HUDEP-2 (cell line): ENCODE results near the gene GAA.

Experiments
- DNase-seq, 76 experiments: peaks; one replicate each; lab custom pipeline; 2025; ENCODE audit not compliant: unreplicated experiment in 76 of 76; lab: John Stamatoyannopoulos, UW

The GAA gene

DNA sequence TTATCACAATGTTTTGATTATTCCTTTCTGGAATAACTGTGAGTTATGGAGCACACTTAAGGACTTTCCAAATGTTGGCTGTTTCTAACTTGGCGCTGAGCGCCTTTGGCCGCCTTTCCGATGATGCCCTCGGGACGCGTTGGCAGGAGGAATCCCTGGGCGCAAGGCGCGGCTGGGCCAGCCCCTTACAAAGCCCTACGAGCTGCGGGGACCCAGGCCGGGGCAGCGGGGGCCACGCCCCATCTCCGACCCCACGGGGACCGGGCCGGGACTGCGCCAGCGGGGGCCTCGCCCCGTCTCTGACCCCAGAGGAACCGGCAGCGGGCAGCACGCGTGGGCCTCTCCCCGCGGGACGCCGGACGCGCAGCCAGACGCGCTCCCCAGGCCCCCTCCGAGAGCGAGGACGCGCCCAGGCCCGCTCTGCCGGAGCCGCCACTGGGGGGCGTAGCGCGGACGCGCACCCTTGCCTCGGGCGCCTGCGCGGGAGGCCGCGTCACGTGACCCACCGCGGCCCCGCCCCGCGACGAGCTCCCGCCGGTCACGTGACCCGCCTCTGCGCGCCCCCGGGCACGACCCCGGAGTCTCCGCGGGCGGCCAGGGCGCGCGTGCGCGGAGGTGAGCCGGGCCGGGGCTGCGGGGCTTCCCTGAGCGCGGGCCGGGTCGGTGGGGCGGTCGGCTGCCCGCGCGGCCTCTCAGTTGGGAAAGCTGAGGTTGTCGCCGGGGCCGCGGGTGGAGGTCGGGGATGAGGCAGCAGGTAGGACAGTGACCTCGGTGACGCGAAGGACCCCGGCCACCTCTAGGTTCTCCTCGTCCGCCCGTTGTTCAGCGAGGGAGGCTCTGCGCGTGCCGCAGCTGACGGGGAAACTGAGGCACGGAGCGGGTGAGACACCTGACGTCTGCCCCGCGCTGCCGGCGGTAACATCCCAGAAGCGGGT lies at the start of gene GAA:
TSS of gene GAA (plus strand) at position 571 of the 935 bp plus-strand sequence. CDS start 3,006 bp downstream, outside the sequence.
- peak in 69 of 76 experiments; percentile 11 to 85 (median 66) for DNase-seq

DNA sequence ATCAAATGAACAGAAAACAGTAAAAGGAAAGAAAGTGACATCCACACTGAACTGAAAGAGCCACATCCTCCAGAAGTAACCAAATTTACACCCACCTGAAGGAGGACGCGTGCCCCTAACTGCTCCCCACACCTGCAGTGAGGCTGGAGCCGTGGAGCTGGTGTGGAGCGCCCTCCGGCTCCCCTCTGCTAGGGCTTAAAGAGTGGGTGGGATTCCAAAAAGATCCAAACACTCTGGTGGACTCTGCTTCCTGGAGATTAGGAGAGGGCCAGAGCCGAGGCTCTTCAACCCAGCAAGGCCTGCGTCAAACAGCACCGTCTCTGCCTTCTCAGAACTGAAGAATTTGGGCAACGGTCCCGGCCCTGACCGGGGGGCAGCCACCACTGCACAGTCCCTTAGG lies 49.7 kb upstream of the GAA start:
- DNase-seq: no peak

DNA sequence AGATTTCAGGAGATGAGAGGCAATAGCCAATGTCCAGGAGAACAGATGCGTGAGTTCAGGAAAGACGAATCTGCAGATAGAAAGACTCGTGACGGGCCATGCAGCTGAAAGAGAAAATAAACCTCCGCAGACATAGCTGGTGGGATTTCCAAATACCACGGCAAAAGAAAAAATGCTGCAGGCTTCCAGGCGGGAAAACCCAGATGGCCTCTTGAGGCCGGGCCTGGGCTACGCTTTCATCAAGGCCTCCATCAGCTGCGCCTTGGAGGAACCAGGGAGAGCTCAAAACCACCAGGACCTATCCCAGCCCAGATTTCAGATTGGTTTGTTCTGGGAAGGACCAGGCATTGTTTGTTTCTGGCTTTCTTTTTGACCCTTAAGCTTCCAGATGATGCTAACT lies 48.3 kb upstream of the GAA start:
- no peak for DNase-seq

DNA sequence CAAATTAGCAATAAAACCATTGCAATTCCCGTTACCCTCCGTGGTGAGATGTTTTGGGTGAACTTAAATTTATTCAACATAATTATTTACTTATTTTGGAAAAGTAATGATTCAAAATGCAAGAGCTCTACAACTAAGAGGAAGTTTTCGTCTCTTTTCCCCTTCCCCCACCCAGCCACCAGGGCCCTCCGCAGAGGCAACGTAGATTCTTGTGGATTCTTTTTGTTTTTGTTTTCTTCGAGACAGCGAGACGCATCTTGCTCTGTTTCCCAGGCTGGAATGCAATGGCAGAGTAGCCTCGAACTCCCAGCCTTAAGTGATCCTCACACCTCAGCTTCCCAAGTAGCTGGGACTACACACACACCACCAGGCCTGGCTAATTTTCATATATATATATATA lies 45.8 kb upstream of the GAA start:
- DNase-seq: no peak

DNA sequence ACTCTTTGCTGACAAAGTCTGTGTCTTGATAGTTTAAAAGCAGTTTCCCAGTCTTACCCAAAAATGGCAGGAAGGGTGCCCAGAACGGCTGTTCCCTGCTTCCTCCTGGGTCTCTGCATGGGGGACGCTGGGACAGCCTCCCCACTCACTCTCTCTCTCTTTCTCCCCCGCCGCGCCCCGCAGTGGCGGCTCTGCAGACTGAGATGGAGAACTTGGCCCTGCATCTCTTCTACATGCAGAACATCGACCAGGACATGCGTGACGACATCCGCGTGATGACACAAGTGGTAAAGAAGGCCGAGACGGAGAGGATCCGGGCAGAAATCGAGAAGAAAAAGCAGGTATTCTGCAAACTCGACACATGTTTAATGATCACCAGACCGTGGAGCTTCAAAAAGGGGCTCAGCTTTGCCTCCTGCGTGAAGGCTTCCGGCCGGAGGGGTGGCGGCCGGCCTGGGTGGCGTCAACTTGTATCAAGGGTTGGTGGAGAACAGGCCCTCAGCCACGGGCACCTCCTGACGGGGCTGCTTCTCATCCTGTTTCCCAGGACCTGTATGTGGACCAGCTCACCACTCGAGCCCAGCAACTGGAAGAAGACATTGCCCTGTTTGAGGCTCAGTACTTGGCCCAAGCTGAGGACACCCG lies 42.9 kb upstream of the GAA start:
- DNase-seq: no peak

DNA sequence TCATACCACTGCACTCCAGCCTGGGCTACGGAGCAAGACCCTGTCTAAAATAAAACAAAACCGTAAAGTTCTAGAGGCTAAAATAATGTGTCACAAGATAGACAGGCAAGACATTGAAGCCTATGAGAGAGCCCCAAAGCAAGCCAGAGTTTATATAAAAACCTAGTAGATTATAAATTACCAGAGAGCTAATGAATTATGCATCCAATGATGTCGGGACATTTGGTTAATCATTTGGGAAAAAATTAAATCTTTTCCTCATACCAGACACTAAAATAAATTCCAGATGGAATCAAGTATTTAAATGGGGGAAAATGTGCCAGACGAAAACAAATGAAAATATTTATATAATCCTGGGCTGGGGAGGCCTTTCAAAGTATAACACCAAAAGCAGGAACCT lies 40.7 kb upstream of the GAA start:
- no peak for DNase-seq

DNA sequence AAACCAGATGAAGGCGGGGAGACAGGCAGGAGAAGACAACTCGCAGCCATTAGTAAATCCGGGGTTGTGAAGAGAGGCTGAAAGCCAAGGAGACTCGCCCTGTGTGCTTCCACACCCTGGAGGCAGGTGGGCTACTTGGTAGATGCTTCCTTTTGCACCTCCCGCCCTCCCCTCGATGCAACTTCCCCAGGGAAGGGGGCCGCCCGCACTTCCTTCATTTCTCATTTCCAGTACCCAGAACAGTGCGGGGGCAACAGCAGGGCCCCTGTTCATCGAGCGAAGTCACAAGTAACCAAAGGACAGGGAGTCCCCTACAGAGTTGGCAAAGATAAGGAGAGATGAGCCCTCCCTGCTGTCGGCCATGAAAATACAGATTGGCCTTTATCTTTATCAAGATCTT lies 40.0 kb upstream of the GAA start:
- no peak for DNase-seq

DNA sequence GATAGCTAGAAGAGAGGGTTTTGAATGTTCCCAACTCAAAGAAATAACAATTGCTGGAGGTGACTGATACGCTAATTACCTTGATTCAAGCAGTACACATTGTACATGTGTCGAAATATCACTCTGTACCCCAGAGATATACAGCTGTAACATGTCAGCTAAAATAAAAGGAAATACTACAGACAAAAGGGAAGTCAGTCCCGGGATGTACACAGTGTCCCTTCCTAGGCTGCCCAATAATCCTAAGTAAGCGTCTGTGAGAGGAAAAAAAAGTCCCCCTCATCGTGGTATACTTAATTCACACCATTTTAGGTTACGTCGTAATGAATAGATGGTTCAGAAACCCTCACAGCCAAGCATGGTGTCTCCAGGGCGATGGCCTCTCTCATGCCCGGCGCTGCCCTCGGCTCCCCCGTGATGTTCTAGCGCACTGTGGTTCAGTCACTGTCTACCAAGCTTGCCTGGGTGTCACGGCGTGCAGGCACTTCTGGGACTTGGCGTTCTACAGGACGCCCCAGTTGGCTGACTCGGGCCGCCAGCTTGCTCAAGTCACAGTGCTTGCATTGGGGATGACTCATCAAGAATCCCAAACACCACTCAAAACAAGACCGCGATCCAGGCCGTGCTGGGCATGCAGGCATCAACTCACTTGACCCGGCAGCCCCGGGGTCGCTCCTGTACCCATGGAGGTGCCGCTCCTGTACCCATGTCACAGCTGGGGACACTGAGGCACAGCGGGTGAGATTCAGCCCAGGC lies 37.4 kb upstream of the GAA start:
- no peak for DNase-seq

DNA sequence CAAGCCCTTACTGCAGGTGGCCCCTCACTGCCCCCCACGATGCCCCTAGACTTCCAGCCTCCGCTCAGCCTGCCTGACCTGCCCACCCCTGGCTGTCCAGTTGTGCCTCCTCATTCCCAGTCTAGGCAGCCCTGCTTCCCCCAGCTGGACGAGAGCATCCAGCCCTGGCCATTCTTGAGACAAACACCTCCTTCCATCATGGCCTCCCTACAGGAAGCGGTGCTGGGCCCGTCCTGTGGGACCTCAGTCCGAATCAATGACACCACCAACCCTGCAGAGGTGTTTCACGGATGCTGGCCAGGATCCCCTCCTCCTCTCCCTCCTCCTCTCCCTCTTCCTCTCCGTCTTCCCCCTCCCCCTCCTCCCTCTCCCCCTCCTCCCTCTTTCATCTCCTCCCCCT lies 36.7 kb upstream of the GAA start:
- no peak for DNase-seq

DNA sequence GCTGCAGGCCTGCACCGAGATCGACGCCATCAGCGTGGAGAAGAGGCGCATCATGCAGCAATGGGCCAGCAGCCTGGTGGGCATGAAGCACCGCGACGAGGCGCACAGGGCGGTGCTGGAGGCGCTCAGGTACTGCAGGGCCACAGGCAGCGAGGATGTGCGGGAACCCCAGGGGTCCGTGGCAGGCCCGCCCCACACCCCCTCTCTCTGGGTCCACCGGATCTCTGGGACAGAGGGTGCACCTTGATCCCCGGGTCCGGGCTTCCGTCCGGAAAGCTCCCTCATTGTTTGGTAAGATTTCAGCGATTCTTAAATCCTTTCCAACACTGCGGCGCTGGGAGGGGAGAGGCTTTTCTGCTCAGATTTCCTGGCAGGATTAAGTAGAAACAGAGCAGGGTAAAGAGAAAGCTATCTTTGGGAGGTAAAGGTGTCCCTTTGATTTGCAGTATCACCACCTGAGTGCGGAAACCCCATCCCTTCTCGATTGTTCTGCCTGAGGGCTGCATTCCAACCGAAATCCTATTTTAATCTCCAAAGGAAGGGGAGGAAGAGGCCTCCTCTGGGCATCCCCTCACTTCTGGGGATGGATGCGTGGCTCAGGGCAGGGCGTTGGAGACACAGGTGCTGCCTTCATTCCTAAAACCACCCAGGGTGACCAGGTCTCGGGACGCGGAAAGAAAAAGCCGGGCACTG lies 35.8 kb upstream of the GAA start:
- DNase-seq: no peak

DNA sequence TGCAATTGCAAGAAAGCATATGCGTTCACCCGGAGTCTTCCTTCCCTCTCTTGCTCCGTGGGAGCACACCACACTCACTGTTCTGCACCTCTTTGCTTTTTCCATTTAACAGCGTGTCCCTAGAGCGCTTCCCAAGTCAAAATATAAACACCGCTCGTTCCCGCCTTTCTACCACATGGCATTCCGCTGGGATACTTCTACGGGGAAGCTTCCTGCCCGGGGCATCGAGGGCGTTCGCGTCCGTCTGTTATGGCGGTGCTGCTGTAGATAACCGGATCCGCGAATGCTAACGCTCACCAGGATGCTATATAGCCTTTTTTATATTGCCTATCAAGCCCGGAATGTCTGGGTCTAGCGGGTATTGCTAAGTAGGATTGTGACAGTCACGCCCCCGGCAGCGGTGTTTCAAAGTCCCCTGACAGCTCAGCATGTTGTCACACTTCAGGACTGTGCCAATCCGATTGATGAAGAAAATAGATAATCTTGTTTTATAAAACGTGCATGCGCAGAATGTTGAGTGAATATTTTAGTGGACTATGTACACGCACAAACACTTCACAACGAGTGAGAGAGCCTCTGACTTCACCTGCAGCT lies 33.9 kb upstream of the GAA start:
- DNase-seq: no peak

DNA sequence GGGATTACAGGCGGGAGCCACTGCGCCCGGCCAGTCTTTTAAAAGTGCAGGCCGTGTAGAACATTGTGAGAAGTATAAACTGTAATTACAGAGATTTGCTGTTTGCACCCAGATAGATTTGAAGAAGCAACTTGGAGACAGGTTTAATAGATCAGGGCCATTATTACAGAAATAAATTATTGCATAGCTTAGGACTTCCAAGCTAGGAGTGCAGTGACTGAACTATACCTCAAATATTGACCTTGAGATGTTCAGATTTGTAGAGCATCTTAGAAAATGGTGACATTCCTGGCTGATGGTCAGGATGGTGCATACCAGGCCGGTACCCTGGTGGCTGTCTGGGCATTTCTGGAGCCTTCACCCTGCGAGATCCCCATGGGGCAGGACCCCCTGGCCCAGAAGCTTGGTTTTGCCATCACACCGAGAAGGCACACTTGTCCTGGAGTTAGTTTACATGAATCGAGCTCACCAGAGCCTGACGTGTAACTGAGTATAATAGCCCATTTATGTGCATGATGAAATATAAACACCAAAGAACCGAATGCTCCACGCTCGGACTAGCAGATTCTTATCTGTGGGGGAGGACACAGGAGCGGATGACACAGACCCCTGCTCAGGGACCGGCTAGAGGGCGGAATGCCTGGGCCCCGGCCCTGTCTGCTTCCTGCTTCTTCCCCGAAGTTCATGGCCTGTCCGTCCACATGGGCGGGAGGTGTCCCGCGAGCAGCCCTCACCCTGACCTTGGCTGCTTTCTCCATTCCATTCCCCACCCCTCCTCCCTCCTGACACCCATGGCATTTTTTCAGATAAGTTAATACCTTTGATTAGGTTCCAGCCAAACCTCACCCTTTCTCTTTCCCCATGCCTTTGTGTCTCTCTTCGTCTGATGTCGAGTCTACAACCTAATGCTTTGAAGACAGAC lies 32.8 kb upstream of the GAA start:
- no peak for DNase-seq

DNA sequence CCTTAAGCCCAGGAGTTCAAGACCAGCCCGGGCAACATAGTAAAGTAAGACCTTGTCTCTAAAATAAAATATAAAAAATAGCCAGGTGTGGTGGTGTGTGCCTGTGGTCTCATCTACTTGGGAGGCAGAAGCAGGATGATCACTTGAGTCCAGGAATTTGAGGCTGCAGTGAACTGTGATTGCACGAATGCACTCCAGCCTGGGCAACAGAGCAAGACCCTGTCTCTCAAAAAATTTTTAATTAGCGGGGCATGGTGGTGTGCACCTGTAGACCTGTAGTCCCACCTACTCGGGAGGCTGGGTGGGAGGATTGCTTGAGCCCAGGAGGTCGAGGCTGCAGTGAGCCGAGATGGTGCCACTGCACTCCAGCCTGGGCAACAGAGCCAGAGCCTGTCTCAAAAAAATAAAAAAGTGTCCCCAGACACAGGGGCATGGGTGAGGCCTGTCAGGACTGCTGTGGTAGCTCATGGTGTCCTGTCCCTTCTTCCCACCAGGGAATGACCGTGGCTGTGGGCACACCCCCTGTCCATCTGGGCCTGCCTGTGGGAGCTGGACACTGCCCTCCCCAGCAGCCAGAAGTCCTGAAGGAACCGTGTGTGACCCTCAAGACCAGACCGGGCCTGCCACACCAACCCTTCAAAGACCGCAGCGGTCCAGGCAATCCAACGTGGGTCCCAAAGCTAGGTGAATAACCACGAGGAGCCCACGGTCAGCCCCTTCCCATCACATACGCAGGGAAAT lies 30.8 kb upstream of the GAA start:
- no peak for DNase-seq

DNA sequence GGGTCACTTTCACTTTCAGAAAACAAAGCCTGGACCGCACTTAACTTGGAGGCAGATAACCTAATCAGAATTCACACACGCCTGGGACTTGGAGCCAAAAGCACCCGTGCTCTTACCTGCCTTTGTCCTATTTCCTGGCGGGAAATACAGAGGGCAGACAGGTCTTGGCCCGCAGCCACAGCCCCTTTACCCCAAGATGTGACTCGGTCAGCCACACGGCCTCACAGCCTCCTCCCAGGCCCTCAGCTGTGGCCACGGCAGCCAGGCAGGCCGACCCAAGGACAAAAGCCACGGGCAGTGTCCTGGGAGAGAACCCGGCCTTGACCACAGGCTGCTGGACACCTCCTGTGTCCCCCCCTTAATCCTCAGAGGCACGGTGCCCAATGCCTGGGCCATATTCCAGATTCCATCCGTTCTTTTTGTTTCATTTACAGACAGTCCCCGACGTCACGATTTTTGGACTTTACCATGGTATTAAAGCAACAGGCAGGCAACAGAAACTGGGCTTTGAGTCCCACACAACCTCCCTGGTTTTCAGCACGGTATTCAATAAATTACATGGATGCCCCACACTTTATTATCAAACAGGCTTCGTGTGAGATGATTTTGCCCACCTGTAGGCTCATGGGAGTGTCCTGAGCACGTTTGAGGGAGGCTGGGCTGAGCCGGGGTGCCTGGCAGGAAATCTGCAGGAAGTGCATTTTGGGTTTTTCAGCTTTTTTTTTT lies 30.1 kb upstream of the GAA start:
- DNase-seq: no peak

DNA sequence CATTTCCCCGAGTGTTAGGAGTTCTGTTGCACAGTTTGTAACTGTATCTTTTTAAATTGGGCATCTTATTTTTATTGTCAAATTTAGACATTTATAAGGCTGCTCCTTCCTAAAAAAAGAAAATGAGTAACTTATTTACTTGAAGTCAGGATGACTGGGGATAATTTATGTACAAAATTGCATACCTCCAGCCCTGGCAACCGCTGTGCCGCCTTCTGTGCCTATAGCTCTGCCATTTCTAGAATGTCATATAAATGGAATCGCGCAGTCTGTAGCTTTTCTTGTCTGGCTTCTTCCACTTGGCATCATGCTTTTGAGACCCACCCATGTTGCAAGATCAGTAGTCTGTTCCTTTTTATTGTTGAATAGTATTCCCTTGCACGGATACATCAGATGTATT lies 29.0 kb upstream of the GAA start:
- no peak for DNase-seq

DNA sequence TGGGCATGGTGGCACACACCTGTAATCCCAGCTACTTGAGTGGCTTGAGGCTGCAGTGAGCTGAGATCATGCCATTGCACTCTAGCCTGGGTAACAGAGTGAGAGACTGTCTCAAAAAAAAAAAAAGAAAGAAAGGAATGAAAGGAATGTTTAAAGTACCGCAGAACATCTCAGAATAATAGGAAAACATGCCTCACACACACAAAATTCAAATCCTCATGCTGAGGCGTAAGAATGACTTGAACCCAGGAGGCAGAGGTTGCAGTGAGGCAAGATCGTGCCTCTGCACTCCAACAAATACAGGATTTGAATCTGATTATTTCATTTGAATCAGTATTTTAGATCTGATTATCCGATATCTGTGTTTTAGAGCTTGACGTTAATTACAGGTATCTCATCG lies 21.3 kb upstream of the GAA start:
- no peak for DNase-seq

DNA sequence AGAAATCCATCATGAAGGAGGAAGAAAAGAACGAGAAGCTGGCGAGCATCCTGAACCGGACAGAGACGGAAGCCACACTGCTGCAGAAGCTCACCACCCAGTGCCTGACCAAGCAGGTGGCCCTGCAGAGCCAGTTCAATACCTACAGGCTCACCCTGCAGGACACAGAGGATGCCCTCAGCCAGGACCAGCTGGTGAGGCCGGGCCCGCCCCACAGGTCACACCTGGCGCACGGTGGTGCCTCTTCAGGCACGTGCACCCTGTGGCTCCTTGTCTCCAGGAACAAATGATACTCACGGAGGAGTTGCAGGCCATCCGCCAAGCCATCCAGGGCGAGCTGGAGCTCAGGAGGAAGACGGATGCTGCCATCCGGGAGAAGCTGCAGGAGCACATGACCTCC lies 19.8 kb upstream of the GAA start:
- DNase-seq: no peak
